ENCODE data around the gene SLC44A3. TPM values are rescaled to one million over a fixed set of nuclear protein-coding genes. Genes with fewer than 3 reads are reported as not detected.

Gene SLC44A3
- total RNA-seq, 1 experiment from 2014 or later, result not detected

DNA sequence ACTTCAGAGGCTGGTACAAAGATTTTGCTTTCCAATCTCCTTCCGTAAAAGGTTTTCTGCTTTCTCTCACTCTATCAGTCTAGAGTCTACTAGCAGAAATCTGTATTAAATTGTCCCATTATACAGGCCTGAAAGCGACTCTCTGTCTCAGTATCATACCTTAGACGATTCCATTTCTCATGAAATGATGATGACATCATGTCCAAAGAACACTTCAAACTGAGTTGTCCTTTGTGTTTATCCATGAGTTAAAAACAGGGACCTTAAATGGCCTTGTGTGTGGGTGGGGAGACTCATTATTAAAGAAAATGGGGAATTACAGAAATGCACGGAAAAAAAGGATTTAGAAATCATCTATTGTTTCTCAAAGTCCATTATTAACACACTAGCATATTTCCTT lies 21.0 kb upstream of the SLC44A3 start:
- DNase-seq (ENCODE audit: low spot score), result no peak

DNA sequence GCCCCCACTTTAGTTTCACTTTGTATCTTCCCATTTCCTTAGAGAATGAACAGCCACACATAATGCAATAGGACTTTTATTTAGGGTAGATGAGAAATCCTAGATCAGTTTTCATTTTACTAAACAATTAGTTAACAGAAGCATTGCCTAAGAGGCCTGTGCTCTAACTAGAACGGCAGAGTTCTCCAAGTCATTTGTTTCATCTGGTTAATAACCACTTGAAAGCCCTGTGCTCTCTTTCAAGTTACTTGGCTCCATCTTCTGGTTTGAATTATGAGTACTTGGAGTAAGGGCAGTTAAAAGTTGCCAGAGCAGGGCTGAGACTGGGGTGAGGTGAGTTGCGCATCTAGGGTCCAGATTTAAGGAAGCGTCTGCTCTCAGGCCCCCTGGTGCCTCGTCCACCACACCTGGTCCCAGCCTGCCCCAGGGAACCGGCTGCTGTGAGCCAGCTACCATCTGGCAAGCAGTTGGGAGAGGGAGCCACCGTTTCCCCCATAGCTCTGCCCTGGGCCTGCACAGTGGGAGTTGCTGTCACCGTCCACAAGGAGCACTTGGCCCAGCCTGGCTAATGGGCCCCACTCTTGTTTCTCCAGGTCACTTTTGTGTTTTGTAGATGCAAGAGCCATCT lies 18.1 kb upstream of the SLC44A3 start:
- DNase-seq (ENCODE audit: low spot score), result peak; percentile 77

DNA sequence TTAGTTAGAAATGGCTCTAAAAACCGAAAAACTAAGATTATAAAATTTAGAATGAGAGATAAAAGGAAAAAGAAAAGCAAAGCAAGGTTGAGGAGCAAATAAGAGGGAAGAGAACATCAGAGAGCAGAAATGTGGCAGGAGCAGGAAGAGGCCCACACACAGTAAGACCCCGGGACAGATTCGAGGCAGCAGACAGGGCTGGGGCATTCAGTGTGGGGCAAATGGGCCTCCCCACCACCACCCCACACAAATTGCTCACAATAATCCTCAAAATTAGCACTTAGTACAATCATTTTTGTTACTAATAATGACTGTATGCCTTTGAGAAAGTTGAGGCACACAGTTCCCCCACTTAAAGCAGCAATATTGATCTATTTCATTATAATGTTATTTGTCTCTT lies 17.1 kb upstream of the SLC44A3 start:
- no peak for DNase-seq (ENCODE audit: low spot score)

DNA sequence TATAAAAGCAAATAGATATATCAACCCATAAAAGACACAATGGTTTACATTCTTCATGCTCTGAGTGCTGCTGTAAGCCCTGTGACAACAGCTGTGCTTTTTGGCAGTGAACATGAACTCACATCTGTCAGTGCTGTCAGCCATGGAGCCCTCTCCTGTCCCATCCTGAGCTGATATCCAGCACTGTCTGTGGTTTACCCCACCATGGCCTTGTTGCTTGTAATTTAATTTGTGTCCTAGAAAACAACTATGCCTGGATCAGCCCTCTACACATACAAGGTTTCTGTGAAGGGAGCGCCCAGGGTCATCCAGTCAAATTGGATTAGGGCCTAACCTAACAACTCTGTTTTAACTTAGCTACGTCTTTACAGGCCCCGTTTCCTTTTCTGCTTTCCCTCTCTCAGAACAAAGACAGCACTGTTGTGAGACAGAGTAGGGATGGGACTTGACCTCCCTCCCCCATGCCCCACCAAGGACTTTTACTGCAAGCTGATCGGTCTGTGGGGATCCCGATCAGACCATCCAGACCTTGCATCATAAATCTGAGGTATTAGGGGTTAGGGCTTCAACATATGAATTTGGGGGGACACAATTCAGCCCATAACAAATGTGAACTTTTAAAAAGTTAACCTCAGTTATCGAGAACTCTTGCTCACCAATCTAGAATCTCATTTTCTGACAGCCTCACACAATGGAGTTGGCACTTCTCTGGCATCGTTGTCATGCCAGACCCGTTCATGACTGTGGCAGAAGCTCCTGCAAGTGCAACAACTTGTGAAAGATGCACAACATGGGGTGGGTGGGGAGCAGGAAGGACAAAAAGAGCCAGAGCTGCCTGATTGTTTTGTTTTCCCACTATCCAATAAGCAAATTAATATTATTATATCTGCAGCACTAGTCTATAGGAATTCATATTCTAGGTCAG lies 16.4 kb upstream of the SLC44A3 start:
- no peak for DNase-seq (ENCODE audit: low spot score)

DNA sequence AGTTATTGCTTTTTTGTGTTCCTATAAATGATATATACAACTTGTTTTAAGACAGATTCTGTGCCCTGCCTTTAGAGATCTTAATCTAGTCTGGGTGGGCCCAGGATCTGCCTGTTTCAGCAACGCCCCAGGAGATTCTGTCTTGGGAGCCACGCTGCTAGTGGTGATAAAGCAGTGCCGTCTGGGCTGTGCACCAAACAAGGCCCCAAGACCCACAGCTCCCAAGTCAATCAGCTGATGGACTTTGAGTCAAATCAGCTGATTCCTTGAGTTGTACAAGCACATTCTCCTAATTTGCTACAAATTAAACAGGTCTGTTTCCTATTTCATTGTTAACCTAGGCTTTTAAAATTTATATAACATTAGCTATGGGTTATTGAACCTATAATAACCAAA lies 15.7 kb upstream of the SLC44A3 start:
- DNase-seq (ENCODE audit: low spot score), result no peak

DNA sequence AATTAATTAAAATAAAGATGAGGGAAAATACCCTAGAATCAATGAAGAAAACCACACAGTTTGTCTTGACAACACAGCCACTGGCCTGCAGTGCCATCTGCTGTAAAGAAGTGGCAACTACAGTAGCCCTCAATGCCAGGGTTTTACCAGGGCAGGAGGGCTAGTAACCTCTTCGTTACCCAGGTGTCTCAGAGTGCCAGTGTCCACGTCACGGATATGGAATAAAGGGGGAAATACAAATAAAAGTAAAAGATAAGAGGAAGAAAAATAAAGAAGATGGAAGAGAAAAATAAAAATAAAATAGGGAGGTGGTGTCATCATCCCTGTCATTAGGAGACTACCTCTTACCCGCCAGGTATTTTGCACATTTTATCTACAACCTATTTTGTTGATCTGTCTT lies 14.2 kb upstream of the SLC44A3 start:
- DNase-seq (ENCODE audit: low spot score), result peak; percentile 58

DNA sequence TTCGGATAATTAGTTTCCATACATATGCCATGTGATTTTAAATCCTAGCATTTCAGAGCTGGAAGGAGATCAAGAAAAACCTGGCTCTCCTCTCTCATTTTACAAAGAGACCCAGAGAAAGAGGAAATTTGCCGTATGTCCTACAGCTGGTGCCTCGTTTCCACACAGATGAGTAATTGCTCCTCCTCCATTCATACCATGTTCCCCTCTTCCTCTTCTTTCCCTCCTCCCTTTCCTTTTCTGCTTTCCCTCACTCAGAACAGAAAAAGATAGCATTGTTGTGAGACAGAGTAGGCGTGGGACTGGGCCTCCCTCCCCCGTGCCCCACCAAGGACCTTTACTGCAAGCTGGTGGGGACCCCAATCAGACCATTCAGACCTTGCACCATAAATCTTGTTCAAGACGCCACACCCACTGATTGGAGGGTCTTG lies 13.7 kb upstream of the SLC44A3 start:
- DNase-seq (ENCODE audit: low spot score), result peak; percentile 27

DNA sequence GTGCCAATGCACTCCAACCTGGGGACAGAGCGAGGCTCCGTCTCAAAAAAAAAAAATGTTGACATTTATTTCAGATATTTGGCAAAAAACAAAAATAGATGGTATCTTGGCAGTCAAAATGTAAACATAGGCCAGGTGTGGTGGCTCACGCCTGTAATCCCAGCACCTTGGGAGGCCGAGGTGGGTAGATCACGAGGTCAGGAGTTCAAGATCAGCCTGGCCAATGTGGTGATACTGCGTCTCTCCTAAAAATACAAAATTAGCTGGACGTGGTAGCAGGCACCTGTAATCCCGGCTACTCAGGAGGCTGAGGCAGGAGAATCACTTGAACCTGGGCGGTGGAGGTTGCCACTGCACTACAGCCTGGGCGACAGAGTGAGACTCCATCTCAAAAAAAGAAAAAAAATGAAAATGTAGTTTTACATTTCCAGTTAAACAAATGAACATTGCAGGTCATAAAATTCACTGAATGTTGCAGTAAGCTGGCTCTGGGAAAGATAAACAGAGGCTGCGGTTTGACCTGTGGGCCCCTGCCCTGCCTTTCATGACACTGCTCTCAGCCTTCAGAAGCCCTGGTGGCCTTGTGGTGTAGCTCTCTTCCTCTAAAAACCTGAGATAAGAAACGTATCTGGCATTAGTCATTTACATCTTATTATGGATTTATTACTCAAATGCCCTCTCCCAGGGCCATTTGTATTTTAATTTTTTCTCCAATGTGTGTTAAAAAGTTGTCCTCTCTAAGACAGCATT lies 12.2 kb upstream of the SLC44A3 start:
- peak; percentile 89 for DNase-seq (ENCODE audit: low spot score)

DNA sequence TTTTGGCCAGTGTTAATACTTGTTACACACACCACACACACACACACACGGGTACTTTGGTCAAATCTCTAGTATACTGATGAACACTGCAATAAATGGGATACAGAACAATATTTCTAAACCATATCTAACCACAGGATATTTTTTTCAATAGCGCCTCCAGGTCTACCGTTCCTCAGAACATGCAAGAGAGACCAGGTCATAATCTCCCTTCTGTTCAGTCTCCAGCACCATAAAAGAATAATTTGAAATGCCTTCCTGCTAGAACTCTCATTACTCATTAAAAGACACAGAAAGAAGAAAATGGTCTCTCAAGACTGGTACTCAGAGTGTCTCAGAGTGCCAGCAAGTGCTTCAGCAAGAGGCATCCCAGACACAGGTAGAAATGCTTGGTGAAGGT lies 11.5 kb upstream of the SLC44A3 start:
- no peak for DNase-seq (ENCODE audit: low spot score)

DNA sequence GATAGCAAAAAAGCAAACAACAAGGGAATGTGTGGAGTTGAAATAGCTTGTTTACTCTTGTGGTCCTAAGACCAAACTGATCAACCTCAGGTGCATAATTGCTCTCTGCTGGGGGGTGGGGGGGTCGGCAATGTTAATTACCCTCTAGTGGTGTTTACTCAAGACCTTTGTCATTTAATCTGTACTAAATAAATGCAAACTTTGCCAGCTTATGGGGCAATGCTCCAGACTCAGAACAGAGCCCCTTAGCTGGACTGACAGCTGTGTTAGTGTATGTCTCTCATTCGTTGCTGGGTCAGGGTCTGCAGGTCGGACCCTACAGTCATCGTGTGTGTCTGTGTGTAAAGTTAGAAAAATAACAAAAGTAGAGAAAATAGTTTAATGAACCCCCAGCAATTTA lies 7.2 kb upstream of the SLC44A3 start:
- DNase-seq (ENCODE audit: low spot score), result no peak

DNA sequence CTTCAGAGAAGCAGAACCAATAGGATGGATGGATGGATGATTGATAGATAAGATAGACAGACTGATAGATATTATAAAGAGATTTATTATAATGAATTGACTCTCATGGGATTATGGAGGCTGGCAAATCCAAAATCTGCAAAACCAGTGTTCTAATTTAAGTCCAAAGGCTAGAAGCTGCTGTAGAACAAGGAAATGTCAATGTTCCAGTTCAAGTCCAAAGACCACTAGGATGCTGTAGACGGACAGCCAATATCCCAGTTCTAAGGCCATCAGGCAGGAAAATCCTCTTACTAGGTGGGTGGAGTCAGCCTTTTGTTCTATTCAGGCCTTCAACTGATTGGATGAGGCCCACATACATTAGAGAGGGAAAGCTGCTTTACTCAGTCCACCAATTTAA lies 4.1 kb upstream of the SLC44A3 start:
- no peak for DNase-seq (ENCODE audit: low spot score)

DNA sequence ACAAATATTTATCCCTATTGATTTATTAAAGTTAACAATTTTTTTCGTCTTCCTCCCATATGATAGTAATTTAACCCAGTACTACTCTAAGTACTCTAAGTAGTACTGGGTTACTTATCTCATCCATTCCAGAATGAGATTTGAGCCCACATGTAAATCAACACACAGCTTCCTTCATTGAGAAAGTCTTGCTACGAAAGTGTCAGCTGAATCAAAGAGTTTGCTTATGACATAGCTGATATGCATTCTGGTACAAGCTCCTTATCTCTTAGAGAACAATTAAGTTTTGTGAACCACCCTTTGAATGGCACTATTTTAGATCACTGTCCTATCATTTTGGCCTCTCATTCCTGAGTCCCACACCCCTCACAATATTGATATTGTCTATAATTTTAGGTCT lies 2.4 kb upstream of the SLC44A3 start:
- DNase-seq (ENCODE audit: low spot score), result no peak

DNA sequence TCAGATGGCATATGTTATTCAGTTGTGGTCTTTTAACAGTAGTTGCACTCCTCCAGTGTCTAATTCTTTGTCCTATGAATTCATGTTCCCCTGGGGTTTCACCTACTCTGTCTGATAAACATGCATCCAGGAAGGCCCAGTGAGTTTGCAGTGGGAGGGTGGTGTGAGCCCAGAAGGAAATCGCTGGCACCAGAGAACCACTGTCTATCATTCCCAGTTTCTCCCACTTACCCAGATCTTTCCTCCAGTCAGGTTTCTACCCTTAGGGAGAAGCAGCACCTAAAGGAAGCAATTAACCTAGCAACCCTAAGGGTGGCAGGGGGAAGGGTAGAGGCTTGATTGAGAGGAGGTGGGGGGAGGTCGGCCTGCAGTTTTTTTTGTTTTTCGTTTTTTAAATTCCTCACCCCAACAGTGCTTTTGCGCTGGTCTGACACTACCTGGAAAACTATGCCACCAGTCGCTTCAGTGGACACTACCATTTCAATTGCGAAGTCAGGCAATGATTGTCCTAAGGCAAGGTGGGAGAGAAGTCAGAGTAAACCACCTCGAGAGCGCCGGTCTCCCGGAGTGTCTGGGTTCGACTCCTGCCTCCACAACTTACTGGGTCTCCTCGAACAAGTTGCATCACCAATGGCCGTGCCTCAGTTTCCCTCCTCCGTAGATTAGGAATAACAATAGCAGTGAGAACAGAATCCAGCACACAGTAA lies 766 bp upstream of the SLC44A3 start:
- no peak for DNase-seq (ENCODE audit: low spot score)

DNA sequence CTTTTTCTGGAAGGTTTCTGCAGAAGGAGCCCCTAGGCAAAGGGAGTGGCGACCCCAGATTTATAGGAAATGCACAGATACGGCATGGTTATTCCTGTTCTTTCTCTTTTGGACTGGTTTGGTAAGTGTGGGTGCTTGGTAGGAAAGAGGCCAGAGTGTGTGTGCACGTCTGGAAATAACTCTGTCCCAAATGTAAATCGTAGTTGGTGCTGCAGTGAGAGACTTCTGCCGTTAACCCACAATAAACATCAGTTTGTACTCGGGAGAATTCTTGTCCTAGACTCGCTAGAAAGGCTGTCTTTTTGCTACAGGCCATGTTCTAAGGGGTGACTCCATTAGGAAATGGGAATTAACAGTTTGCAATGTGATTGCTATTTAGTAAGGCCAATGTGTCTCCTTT lies 779 bp downstream of the SLC44A3 start:
- no peak for DNase-seq (ENCODE audit: low spot score)

DNA sequence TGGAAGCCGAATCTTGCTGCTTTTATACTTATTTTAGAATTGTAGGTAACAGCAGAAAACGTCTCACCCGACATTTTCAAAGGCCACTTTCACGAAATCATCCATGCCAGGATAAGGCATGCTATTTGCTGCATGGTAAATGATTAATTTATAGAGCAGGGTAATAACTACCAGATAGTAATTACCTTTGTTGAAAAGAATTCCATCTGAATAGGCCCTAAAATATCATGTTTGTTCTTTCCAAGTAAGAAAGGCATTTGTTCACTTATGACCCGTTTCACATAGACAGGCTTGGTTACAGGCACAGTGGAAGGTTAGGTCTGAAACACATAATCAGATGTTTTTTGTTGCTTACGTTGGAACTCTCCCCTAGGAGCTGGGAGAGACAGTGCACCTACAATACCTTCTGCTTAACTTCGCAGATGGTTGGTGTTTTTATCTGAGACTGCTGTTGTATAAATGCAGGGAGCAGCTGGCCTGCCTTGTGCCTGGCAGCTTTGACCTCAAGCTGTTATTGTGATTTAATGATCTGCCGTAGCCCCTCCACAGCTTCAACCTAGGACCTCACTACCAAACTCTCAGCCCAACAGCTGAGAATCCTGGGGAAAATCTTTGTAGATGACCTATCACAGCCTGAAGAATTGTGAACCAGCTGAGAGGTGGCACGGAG lies 1.6 kb downstream of the SLC44A3 start:
- DNase-seq (ENCODE audit: low spot score), result no peak

DNA sequence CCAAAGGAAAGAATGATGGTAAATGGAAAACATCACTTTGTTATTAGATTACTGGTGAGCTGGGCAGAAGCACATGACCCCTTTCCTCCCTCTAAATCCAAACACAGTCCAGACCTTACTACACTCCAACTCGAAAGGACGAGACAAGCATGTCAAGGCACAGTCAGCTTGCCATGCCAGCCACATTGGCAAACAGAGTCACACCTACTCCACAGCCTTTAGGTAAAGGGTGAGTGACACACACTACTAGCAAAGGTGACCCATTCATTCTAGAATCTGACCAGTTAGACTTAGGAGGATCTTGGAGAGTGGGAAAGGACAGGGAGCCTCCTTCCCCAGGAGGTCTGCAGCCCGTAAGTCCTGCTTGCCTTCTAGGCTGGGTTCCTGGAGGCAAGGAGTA lies 3.0 kb downstream of the SLC44A3 start:
- no peak for DNase-seq (ENCODE audit: low spot score)

DNA sequence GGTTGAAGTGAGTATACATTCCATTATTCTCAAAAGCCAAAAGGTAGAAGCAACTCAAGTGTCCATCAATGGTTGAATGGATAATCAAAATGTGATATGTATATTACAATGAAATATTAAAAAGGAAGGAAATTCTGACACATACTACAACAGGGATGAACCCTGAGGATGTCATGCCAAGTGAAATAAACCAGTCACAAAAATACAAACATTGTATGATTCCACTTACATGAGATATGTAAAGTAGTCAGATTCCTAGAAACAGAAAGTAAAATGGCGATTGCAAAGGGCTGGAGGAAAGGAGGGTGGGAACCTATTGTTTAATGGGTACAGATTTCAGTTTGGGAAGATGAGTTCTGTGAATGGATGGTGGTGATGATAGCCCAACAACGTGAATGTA lies 5.8 kb downstream of the SLC44A3 start:
- DNase-seq (ENCODE audit: low spot score), result no peak

DNA sequence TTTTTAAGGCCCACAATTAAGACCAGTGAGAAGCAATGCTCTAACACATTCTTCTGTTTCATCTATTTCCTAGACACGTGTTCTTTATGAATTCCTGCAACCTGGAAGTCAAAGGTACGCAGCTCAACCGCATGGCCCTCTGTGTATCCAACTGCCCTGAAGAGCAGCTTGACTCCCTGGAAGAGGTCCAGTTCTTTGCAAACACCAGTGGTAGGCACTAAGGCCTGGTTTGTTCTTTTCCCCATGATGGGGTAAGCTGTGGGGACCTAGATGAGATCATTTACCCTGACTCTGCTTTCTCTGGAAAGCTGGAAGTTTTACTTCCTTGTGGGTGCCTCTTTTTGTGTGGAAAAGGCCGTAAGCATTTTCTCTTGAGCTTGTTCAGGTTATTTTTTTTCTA lies 7.3 kb downstream of the SLC44A3 start:
- DNase-seq (ENCODE audit: low spot score), result no peak

DNA sequence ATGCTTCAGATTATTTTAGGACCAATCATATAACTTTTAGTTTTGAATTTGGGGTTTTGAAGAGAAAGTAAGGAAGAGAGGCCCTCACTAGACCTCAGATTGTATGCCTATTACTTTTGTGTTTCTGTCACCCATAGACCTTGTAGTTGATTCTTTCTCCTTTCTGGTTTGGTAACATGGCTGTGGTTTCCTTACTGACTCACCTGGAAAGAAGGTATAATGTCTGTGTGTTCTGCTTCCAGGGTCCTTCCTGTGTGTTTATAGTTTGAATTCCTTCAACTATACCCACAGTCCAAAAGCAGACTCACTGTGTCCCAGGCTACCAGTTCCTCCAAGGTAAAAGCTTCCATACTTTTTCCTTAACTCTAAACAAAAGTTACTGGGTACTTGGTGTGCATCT lies 8.1 kb downstream of the SLC44A3 start:
- DNase-seq (ENCODE audit: low spot score), result no peak

DNA sequence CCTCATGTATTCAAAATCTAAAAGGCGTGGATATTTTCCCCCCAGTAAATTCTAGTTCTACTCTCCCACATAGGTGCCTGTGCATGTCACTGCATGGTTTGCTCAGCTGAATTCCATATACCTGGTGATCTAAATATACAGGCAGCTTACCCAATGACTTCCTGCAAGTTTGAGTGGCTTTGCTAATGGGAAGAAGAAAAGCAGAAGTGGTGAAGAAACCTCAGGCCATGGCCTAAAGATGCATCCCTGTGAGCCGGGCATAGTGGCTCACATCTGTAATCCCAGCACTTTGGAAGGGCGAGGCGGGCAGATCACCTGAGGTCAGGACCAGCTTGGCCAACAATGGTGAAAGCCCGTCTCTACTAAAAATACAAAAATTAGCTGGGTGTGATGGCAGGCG lies 11.5 kb downstream of the SLC44A3 start:
- DNase-seq (ENCODE audit: low spot score), result no peak

DNA sequence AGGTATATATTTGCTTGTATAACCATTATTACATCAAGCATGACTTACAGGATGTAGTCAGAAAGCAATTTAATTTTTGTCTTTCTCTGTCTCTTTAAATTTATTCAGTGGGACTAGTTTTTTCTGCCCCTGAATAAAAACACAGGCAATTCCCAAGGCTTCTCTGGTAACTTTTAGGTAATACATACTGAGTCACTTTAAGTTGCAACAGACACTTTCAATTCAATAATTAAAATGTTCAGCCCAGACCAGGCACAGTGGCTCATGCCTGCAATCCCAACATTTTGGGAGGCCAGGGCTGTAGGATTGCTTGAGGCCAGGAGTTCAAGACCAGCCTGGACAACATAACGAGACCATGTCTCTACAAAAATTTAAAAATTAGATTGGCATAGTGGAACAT lies 12.3 kb downstream of the SLC44A3 start:
- no peak for DNase-seq (ENCODE audit: low spot score)
